ACC112 (cell line): ENCODE results near the gene AFTPH.

Experiments
- H2AFZ ChIP-seq: fragments of 200-600 bp; sonication (generic); one replicate; pipeline ENCODE4 v1.6.0; 2017; ENCODE audit warnings: antibody characterized with exemption, low read length; ENCODE audit not compliant: unreplicated experiment
- H3K27ac ChIP-seq: fragments of 200-600 bp; sonication (generic); 2 replicates; pipeline ENCODE4 v1.5.1; 2014; ENCODE audit warnings: low read depth, mild to moderate bottlenecking, antibody characterized with exemption, low read length, moderate library complexity
- H3K27me3 ChIP-seq: fragments of 200-600 bp; sonication (generic); 2 replicates; pipeline ENCODE4 v1.6.1; 2014; ENCODE audit warnings: mild to moderate bottlenecking, antibody characterized with exemption, low read length, moderate library complexity, mixed read lengths; ENCODE audit not compliant: insufficient read depth
- H3K36me3 ChIP-seq: fragments of 200-600 bp; sonication (generic); 2 replicates; pipeline ENCODE4 v1.6.1; 2016; ENCODE audit warnings: mild to moderate bottlenecking, antibody characterized with exemption, low read length, moderate library complexity, mixed read lengths; ENCODE audit not compliant: insufficient read depth
- H3K4me1 ChIP-seq: fragments of 200-600 bp; sonication (generic); one replicate; pipeline ENCODE4 v1.6.1; 2016; ENCODE audit warnings: low read length, mixed read lengths; ENCODE audit not compliant: insufficient read depth, unreplicated experiment, control insufficient read depth
- H3K4me3 ChIP-seq: fragments of 200-600 bp; sonication (generic); 2 replicates; pipeline ENCODE4 v1.5.1; 2014; ENCODE audit warnings: mild to moderate bottlenecking, low read depth, low read length
- H3K79me2 ChIP-seq: fragments of 200-600 bp; sonication (generic); one replicate; pipeline ENCODE4 v1.6.0; 2016; ENCODE audit warnings: low read length; ENCODE audit not compliant: control insufficient read depth, unreplicated experiment, insufficient read depth

The AFTPH gene

DNA sequence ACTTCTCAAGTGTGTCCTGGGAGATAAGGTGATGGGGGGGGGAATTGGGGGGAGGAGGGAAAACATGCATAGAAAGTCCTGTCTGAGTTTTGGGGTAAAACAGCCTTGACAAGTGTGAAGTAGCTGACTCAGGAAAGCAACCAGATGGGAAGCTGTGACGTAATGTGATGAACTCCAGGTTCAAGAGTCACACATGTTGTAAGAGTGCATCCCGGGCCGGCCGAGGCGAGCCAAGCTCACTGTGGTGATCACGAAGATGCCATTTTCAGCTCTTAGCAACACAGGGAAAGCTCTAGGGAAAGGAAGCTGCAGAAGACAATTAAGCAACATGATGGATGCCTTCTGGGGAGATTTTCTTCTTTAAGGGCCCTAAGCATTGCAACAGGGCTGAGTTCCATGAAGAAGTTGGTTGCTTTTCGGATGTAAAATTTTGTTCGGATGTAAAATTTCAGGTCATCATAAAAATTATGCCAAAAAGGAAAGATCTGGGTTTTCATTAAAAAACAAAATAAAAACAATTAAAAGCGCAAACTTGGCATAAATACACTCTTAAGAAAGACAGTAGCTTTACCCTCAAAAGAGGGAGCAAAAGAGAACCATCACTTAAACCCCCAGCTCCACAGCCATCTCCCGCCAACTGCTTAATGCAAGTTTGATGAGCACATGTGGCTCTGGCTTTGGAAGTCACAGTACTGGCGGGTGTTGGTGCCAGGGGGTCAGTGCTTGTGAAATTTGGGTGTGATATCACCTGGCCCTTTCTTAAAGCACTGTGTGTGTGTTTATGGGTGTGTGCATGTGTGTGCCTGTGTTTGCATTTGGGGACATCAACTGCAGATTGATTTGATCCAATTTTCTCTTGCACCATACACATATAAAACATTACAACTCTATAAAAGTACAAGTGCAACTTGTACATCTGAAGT lies 110.5 kb downstream of the AFTPH start:
- peaks cover 49% of the 10 kb centered on the region for H3K79me2 ChIP-seq
- no peak overlapping the region for H3K4me3 ChIP-seq
- no peak overlapping the region for H3K27ac ChIP-seq
- H3K36me3 ChIP-seq: peaks cover 39% of the 10 kb centered on the region; the same call in 1 of the 2 replicates
- no peaks in the 10 kb centered on the region for H3K27me3 ChIP-seq
- no peak overlapping the region for H2AFZ ChIP-seq
- peaks cover 12% of the 10 kb centered on the region for H3K4me1 ChIP-seq

DNA sequence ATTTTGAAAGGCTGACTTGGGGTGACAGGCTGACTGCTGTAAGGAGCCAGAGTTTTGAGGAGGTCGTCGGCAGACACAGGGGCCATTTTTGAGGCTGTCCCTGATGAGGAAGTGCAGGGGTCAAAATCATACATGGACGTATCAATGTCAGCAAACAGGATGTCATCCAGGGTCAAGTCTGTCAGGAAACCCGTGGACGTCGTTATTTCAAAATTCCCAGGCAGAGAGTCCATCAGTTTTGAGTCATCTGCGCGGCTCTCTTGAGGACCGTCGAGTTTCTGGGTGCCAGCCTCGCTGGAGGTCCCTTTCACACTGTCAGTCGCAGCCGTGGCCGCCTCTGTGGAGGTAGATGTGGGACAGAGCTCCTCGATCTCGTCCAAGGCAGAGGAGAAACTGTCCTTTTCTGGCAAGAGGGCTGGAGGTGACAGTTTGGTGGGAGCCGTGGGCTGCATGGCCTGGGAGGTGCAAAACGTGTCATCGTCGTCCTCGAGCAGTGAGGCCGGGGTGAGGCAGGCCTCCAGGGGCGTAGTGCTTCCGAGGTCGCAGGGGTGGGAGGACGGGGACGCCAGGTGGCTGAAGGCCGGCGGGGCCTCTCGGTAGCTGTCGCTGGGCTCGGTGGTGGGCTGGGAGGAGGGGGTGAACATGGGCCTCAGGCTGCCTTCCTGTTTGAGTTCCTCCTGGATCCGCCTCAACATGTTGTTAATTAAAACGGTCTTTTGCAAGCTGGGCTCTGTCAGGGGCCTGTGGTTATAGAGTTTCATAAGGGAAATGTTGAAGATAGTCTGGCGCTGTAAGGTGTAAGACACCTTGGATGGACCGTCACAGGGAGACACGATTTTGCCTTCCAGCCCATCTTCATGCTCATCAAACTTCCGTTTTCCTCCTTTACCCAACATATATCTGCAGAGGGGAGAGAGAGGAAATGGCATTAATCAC lies 112.1 kb downstream of the AFTPH start:
- Histone ChIP-seq H3K27me3 (no peaks in the 10 kb centered on the region), H3K27ac (no peak overlapping the region), H3K79me2 (peaks cover 66% of the 10 kb centered on the region), H3K4me3 (no peak overlapping the region), H3K4me1 (peaks cover 23% of the 10 kb centered on the region), H3K36me3 (peaks cover 36% of the 10 kb centered on the region; the same call in 1 of the 2 replicates), H2AFZ (no peak overlapping the region)

DNA sequence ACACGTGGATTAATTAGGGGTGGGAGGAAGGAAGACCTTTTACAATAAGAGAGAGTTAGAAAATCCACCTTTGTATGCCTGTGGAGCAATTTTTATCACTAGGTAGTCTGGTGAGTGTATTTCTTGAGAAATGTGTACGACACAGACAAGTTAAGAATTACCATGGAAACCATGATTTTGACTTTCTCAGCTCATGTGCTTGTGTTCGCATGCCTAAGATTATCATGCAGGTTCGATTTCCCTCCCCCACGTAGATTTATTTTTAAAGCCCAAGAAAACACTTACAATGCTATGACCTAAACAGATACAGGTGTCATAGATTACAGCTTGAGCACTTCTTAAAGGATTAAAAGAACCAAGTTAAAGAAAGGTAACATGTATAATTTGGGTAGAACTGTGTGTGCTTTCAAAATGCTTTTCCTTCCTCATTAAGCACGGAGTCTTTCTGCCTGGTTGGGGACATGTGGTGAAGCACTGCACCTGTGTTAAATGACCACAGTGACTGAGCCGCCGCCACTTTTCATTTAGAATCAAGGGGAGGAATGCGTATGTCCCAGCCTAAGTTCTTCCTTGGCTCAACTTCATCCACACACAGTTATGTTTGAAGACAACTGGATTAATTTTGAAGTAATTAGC lies 113.0 kb downstream of the AFTPH start:
- no peak overlapping the region for H3K27ac ChIP-seq
- peaks cover 75% of the 10 kb centered on the region for H3K79me2 ChIP-seq
- no peak overlapping the region for H3K4me3 ChIP-seq
- H3K27me3 ChIP-seq: no peaks in the 10 kb centered on the region
- H3K36me3 ChIP-seq: peaks cover 30% of the 10 kb centered on the region; the same call in 1 of the 2 replicates
- H2AFZ ChIP-seq: no peak overlapping the region
- H3K4me1 ChIP-seq: peaks cover 23% of the 10 kb centered on the region

DNA sequence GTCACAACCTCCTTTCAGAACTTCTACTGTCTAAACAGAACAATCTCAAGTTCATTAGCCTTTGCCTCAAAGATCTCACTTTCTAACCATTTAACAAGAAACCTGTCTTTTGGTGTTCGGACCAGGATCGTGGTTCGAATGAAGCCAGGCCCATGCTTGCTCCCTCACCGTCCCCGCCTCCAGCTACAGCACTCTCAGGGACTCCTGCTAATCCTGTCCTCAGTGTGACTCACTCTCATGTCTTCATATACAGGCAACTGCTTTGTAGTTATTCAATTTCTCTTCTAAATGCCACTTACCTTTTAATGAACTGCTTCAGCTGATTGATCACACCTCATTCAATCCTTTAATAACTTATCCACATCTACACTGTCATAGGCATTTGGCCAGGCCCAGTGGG lies 113.8 kb downstream of the AFTPH start:
- H3K36me3 ChIP-seq: peaks cover 29% of the 10 kb centered on the region; the same call in 1 of the 2 replicates
- H2AFZ ChIP-seq: no peak overlapping the region
- H3K4me1 ChIP-seq: peaks cover 27% of the 10 kb centered on the region
- H3K27ac ChIP-seq: no peak overlapping the region
- H3K4me3 ChIP-seq: no peak overlapping the region
- H3K79me2 ChIP-seq: peaks cover 82% of the 10 kb centered on the region
- H3K27me3 ChIP-seq: no peaks in the 10 kb centered on the region

DNA sequence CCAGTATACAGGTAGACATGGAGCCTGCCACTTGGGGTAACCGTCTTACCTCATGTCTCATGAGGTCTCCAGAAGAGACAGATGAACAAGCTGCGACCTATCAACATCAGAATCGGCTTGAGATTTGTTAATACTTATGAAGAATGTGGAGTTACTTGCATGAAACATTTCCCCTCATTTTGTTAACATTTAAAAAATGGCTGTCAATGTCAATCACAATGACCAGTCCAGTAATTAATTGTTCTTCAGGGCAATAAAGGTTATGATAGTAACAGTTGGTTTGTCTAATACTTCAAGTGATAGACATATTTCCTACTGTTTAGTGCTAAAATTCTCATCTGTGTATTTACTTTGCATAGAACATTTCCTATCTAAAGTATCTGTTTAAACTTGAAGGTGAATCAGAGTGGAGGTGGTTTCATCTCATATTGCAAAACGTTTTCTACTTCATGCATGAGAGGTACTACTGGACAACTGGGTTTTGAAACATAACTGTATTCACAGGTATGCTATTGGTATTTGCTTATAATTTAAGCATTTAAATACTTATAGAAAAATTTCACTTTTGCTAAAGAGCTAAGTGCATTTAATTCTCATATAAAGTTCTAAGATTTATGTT lies 114.5 kb downstream of the AFTPH start:
- H3K36me3 ChIP-seq: peaks cover 22% of the 10 kb centered on the region; the same call in 1 of the 2 replicates
- H2AFZ ChIP-seq: no peak overlapping the region
- H3K79me2 ChIP-seq: peaks cover 85% of the 10 kb centered on the region
- no peak overlapping the region for H3K27ac ChIP-seq
- H3K4me3 ChIP-seq: no peak overlapping the region
- peaks cover 33% of the 10 kb centered on the region for H3K4me1 ChIP-seq
- H3K27me3 ChIP-seq: no peaks in the 10 kb centered on the region

DNA sequence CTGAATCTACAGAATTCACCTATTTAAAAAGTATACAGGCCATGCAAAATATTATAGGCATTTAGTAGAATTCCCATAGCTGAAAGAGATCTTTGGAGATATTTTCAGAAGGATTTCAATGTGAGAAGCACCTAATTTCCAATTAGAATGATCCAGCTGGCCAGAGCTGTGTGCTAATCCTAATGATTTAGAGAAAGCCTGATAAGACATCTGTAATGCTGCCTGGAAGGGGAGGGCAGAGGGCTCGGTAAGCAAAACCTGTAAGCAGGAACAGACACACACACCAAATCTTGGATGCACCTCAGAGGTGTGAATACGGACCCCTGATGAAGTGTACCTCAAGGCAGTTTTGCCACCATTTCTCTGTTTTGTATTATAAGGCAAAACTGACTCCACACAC lies 115.6 kb downstream of the AFTPH start:
- no peak overlapping the region for H2AFZ ChIP-seq
- no peak overlapping the region for H3K27ac ChIP-seq
- no peak overlapping the region for H3K4me3 ChIP-seq
- peaks cover 40% of the 10 kb centered on the region for H3K4me1 ChIP-seq
- peaks cover 94% of the 10 kb centered on the region for H3K79me2 ChIP-seq
- no peaks in the 10 kb centered on the region for H3K27me3 ChIP-seq
- H3K36me3 ChIP-seq: peaks cover 14% of the 10 kb centered on the region; the same call in 1 of the 2 replicates

DNA sequence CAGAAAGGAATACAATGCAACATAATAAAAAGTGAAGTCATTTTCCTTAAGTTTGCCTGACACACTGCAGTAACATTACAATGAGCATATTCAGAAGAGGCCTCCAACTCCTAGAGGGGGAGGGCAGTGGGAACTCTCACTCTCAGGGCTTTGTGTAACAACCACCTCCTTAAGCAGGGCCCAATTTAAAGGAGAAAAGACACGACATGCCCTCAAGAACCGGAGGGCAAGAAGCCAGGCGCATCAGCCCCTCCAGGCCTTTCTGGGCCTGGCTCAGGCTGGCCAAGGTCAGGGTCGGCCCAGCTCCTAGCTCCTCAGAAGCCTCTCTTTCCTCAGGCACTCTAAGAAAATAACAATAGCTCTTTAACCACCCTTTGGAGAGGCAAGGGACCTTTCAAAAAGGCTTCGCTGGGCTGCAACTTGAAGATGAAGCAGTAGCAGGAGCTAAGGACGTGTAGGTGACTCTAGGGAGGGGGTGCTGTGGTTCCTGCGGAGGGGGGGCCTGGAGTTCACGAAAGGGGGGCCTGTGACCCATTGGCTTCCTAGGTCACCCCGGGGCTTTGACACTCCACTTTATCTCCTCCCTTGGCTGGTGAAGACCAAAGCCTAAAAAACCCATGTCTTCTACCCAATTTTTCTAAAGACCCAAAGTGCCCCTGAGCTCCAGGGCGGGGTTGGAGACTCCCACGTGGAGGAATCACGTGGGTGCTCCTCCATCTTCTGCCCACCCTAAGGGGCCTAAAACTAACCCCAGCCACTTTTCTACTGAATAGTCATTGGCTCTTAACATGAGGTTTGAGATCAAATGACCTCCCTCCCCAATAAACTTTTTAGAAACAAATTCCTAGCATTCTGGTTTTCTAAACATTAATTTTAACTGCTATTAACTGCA lies 116.3 kb downstream of the AFTPH start:
- Histone ChIP-seq H3K27ac (no peak overlapping the region), H3K4me3 (no peak overlapping the region), H3K4me1 (peaks cover 40% of the 10 kb centered on the region)

DNA sequence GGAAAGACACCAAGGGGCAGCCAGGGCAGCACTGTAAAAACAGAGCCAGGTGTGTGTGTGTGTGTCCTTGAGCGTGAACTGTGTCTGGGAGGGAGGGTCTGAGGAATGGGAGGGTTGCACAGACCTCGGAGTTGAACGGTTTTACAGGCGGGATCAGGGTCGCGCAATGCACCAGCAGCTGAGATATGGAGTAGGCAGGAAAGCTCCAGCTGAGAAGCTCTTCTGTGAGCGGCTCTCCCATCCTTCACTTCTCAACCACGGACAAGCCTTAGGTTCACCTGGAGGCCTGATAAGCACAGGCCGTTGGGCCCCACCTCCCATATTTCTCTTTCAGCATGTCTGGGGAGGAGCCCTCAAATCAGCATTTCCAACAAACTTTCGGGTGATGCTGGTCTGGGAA lies 117.5 kb downstream of the AFTPH start:
- Histone ChIP-seq H3K36me3 (peaks cover under 1% of the 10 kb centered on the region; the same call in 1 of the 2 replicates), H3K4me3 (no peak overlapping the region), H3K27ac (no peak overlapping the region), H3K27me3 (no peaks in the 10 kb centered on the region), H3K4me1 (peaks cover 48% of the 10 kb centered on the region), H2AFZ (no peak overlapping the region), H3K79me2 (peaks cover 98% of the 10 kb centered on the region)

More for the DNA sequence above, 116.3 kb downstream of the AFTPH start:
- H3K79me2 ChIP-seq: peaks cover 96% of the 10 kb centered on the region
- peaks cover 8% of the 10 kb centered on the region; the same call in 1 of the 2 replicates for H3K36me3 ChIP-seq
- H3K27me3 ChIP-seq: no peaks in the 10 kb centered on the region
- no peak overlapping the region for H2AFZ ChIP-seq
